Endodermal cell (in vitro differentiated cells): Measurements from ENCODE around the gene CCDC87. TPM values are rescaled to one million over a fixed set of nuclear protein-coding genes. Genes with fewer than 3 reads are reported as not detected.
A peak's percentile ranks its signal among the peaks of the same experiment; 100 is the strongest.

ENCODE experiments used
- DNase-seq: peaks from one replicate; pipeline ENCODE4 v3.0.0-alpha.2; 2017
- H3K27ac ChIP-seq: 2 replicates; pipeline ENCODE4 v1.5.1; 2013; ENCODE audit warnings: mild to moderate bottlenecking, low read depth, low read length, moderate library complexity
- H3K27me3 ChIP-seq: 2 replicates; pipeline ENCODE4 v1.6.1; 2013; ENCODE audit warnings: mild to moderate bottlenecking, low read length, moderate library complexity; ENCODE audit not compliant: insufficient read depth, control insufficient read depth, poor library complexity, severe bottlenecking
- H3K36me3 ChIP-seq: 2 replicates; pipeline ENCODE4 v1.7.0; 2013; ENCODE audit warnings: mild to moderate bottlenecking, low read length, moderate library complexity; ENCODE audit not compliant: control insufficient read depth, insufficient read depth
- H3K4me1 ChIP-seq: one replicate; pipeline ENCODE4 v1.7.0; 2013; ENCODE audit warnings: low read length; ENCODE audit not compliant: control insufficient read depth, insufficient read depth
- H3K4me3 ChIP-seq: 2 replicates; pipeline ENCODE4 v1.5.1; 2013; ENCODE audit warnings: mild to moderate bottlenecking, low read length, moderate library complexity
- H3K9ac ChIP-seq: 2 replicates; pipeline ENCODE4 v1.6.1; 2013; ENCODE audit warnings: mild to moderate bottlenecking, low read length, moderate library complexity; ENCODE audit not compliant: poor library complexity, severe bottlenecking; ENCODE audit errors: extremely low read depth
- H3K9me3 ChIP-seq: 2 replicates; pipeline ENCODE4 v1.6.1; 2013; ENCODE audit warnings: mild to moderate bottlenecking, low read length, moderate library complexity; ENCODE audit not compliant: control insufficient read depth
- H3K27ac Mint-ChIP-seq: 2 replicates; pipeline ENCODE4 v1.8.0; 2020; ENCODE audit warnings: mixed read lengths
- H3K27me3 Mint-ChIP-seq: 2 replicates; pipeline ENCODE4 v1.8.0; 2021; ENCODE audit warnings: mild to moderate bottlenecking, mixed read lengths; ENCODE audit not compliant: insufficient read depth
- H3K36me3 Mint-ChIP-seq: 2 replicates; pipeline ENCODE4 v1.8.0; 2020; ENCODE audit warnings: low read depth, mixed read lengths
- H3K4me1 Mint-ChIP-seq: 2 replicates; pipeline ENCODE4 v1.8.0; 2020; ENCODE audit warnings: mixed read lengths
- H3K4me3 Mint-ChIP-seq: 2 replicates; pipeline ENCODE4 v1.8.0; 2020; ENCODE audit warnings: mild to moderate bottlenecking, moderate library complexity, mixed read lengths
- H3K9me3 Mint-ChIP-seq: 2 replicates; pipeline ENCODE4 v1.8.0; 2020; ENCODE audit warnings: mild to moderate bottlenecking, mixed read lengths
- WGBS, 2 experiments: methylation state at CpG; one replicate each; pipeline versions ENCODE4 v1.1.5 to v1.1.7; 2013; ENCODE audit warnings: missing lambda C conversion rate in 2 of 2, mixed read lengths in 1 of 2; ENCODE audit not compliant: insufficient coverage in 1 of 2, insufficient read length in 1 of 2; 5-methylcytosine and 5-hydroxymethylcytosine counted together
- total RNA-seq, 2 donors: library from RNA; stranded (reverse); fragmentation: NEBNext Ultra II Directional in 1 of 2; extraction: Animal tissue kit (Norgen Biotek cat#: 25700) in 1 of 2; gene quantifications; 2 replicates in 1 of 2; 3 replicates in 1 of 2; pipeline ENCODE4 v1.2.1, GENCODE V29; 2021
- TF ChIP-seq, protein P1 (sequence below): fragments of 200-600 bp; sonication (generic); conservative IDR thresholded peaks from 2 replicates; pipeline ENCODE4 v1.5.0; 2021; ENCODE audit warnings: antibody characterized with exemption, mild to moderate bottlenecking

The CCDC87 gene
- total RNA-seq, 2 donors from 2014 or later: 0.84 to 1.5 TPM

DNA sequence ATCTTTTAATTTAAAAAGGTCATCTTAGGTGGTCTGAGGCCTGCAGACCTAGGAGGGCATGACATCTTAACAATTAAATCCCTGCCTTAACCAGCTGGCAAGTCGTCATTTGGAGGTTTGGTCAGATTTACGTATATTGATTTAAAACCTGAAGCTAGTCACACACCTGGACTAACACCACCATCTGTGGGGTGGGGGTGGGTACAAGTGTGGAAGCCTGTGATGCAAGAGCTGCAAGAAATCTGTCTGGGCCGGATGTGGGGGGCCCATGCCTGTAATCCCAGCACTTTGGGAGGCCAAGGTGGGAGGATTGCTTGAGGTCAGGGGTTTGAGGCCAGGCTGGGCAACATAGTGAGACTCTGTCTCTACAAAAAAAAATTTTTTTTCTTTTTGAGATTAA, 11.6 kb downstream of the CCDC87 start:
- Histone ChIP-seq H3K27me3 (no peaks in the 10 kb centered on the region), H3K36me3 (no peaks in the 10 kb centered on the region), H3K27ac (no peak overlapping the region), H3K9me3 (peaks cover 11% of the 10 kb centered on the region), H3K4me3 (no peak overlapping the region), H3K4me1 (no peaks in the 10 kb centered on the region), H3K9ac (no peak overlapping the region)
- WGBS, 2 experiments: 90 to 100% methylated on average over 1 to 3 of the region's 3 CpGs
- H3K27me3 Mint-ChIP-seq: peaks cover 27% of the 10 kb centered on the region
- TF ChIP-seq, protein P1, sequence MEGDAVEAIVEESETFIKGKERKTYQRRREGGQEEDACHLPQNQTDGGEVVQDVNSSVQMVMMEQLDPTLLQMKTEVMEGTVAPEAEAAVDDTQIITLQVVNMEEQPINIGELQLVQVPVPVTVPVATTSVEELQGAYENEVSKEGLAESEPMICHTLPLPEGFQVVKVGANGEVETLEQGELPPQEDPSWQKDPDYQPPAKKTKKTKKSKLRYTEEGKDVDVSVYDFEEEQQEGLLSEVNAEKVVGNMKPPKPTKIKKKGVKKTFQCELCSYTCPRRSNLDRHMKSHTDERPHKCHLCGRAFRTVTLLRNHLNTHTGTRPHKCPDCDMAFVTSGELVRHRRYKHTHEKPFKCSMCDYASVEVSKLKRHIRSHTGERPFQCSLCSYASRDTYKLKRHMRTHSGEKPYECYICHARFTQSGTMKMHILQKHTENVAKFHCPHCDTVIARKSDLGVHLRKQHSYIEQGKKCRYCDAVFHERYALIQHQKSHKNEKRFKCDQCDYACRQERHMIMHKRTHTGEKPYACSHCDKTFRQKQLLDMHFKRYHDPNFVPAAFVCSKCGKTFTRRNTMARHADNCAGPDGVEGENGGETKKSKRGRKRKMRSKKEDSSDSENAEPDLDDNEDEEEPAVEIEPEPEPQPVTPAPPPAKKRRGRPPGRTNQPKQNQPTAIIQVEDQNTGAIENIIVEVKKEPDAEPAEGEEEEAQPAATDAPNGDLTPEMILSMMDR: no peak
- H3K4me3 Mint-ChIP-seq: no peak overlapping the region
- peaks cover 42% of the 10 kb centered on the region for H3K9me3 Mint-ChIP-seq
- H3K4me1 Mint-ChIP-seq: peaks cover 5% of the 10 kb centered on the region
- DNase-seq: no peak
- peaks cover 1% of the 10 kb centered on the region for H3K36me3 Mint-ChIP-seq
- no peak overlapping the region for H3K27ac Mint-ChIP-seq

GRCh38 chr11:66580803-66581202, 12.1 kb downstream of the CCDC87 start:
- H3K9ac ChIP-seq: no peak overlapping the region
- H3K9me3 ChIP-seq: peaks cover 11% of the 10 kb centered on the region
- Mint-ChIP-seq H3K9me3 (peaks cover 38% of the 10 kb centered on the region), H3K27ac (no peak overlapping the region), H3K27me3 (peaks cover 24% of the 10 kb centered on the region), H3K36me3 (peaks cover 1% of the 10 kb centered on the region), H3K4me1 (peaks cover 5% of the 10 kb centered on the region), H3K4me3 (no peak overlapping the region)
- H3K36me3 ChIP-seq: no peaks in the 10 kb centered on the region
- H3K4me3 ChIP-seq: no peak overlapping the region
- H3K27me3 ChIP-seq: no peaks in the 10 kb centered on the region
- H3K4me1 ChIP-seq: no peaks in the 10 kb centered on the region
- TF ChIP-seq, protein P1: no peak
- H3K27ac ChIP-seq: no peak overlapping the region
- DNase-seq: no peak
- 91 to 94% methylated on average over 5 of the region's 5 CpGs for WGBS, 2 experiments

DNA sequence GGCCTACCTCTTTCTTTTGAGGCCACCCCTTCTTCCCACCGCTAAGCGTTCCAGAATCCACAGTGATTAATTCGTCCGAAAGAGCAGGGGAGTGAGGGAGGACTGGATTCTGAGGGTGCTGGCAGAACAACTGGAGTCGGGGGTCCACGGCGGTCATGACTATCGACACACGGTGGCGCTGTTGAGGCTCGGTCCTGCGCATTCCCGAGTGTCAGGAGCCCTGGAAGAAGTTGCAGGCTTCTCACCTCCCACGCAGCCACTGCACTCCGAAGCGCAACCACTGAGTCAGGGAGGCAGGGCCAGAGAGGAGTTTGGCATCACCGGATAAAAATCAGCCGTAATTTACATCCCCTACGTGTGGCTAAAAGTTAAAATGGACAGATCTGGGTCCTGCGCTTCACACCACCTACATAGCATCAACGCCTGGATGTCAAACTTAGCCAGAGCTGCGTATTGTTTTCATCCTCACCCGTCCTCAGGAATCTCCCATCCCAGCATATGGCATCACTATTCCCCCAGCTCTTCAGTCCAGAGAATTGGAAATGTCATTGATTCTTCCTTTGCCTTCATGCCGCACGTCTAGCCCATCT, 13.8 kb downstream of the CCDC87 start:
- Histone ChIP-seq H3K4me1 (no peaks in the 10 kb centered on the region), H3K36me3 (no peaks in the 10 kb centered on the region), H3K9ac (no peak overlapping the region), H3K27ac (no peak overlapping the region), H3K4me3 (no peak overlapping the region), H3K9me3 (peaks cover 11% of the 10 kb centered on the region), H3K27me3 (no peaks in the 10 kb centered on the region)
- TF ChIP-seq, protein P1: peak; percentile 92
- Mint-ChIP-seq H3K27me3 (peaks cover 25% of the 10 kb centered on the region), H3K27ac (no peak overlapping the region), H3K4me1 (peaks cover 5% of the 10 kb centered on the region), H3K4me3 (no peak overlapping the region), H3K36me3 (peaks cover 13% of the 10 kb centered on the region), H3K9me3 (peaks cover 46% of the 10 kb centered on the region)
- peak; percentile 93 for DNase-seq
- 35 to 36% methylated on average over 23 to 25 of the region's 25 CpGs for WGBS, 2 experiments
